Testis (tissue), 2 donors: ENCODE measurements around the gene GTPBP6.

Source experiments
- POLR2A ChIP-seq: fragments of 450-650 bp; IDR thresholded peaks from one replicate; pipeline ENCODE4 v1.6.1; 2017; ENCODE audit warnings: antibody characterized with exemption, mild to moderate bottlenecking, moderate library complexity
- TF ChIP-seq, protein P1 (sequence below), 3 experiments: fragments of 450-650 bp in 2 of 3; fragments of 200-600 bp in 1 of 3; sonication (generic) in 1 of 3; IDR thresholded peaks; one replicate each; pipeline ENCODE4 v1.5.1; 2016 to 2019; ENCODE audit warnings: antibody characterized with exemption in 3 of 3, mild to moderate bottlenecking in 2 of 3, moderate library complexity in 1 of 3

GRCh38 chrX:298993-299392 is 19.6 kb downstream of the GTPBP6 start:
- TF ChIP-seq, protein P1, sequence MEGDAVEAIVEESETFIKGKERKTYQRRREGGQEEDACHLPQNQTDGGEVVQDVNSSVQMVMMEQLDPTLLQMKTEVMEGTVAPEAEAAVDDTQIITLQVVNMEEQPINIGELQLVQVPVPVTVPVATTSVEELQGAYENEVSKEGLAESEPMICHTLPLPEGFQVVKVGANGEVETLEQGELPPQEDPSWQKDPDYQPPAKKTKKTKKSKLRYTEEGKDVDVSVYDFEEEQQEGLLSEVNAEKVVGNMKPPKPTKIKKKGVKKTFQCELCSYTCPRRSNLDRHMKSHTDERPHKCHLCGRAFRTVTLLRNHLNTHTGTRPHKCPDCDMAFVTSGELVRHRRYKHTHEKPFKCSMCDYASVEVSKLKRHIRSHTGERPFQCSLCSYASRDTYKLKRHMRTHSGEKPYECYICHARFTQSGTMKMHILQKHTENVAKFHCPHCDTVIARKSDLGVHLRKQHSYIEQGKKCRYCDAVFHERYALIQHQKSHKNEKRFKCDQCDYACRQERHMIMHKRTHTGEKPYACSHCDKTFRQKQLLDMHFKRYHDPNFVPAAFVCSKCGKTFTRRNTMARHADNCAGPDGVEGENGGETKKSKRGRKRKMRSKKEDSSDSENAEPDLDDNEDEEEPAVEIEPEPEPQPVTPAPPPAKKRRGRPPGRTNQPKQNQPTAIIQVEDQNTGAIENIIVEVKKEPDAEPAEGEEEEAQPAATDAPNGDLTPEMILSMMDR (IDR thresholded peaks at IDR 0.05): no peak
- no peak for TF ChIP-seq POLR2A
